T follicular helper cell (primary cell): Measurements from ENCODE around the gene ULK1.
"Not testable (repeated sequence)": the region's sequence is repeated elsewhere in the genome, so short reads cannot be mapped to it uniquely, and the experiment has no call there.

Experiments
- DNase-seq: peaks from one replicate; pipeline ENCODE4 v3.0.0-alpha.2; 2020; ENCODE audit warnings: low read depth

ULK1 gene

DNA sequence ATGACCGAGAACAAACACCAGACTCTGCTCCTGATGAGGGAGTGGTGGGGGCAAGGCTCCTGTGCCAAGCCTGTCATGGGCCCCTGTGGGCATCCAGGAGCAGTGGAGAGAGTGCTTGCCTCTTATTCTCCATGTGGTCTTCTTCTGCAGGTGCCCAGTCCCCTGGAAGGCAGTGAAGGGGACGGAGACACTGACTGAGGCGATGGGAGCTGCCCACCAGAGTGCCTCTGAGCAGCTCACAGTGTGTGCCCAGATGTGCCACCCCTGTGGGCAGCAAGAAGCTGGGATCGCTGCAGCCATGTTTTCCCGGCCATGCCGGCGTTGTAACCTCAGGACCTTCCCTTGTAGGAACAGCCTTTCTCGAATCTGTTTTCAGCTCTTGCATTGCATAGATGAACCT, 49.0 kb downstream of the ULK1 start:
- DNase-seq: no peak

DNA sequence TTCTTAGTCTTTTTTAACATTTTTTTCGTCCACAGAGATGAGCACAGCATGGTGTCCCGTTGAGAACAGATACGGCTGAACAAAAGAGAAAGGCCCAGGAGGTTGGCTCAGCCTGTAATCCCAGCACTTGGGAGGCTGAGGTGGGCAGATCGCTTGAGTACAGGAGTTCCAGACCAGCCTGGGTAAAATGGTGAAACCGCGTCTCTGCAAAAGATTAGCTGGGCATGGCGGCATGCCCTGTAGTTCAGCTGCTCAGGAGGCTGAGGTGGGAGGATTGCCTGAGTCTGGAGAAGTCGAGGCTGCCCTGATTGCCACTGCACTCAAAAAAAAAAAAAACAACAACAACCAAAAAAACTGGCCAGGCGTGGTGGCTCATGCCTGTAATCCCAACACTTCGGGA, 49.5 kb downstream of the ULK1 start:
- DNase-seq: no peak

DNA sequence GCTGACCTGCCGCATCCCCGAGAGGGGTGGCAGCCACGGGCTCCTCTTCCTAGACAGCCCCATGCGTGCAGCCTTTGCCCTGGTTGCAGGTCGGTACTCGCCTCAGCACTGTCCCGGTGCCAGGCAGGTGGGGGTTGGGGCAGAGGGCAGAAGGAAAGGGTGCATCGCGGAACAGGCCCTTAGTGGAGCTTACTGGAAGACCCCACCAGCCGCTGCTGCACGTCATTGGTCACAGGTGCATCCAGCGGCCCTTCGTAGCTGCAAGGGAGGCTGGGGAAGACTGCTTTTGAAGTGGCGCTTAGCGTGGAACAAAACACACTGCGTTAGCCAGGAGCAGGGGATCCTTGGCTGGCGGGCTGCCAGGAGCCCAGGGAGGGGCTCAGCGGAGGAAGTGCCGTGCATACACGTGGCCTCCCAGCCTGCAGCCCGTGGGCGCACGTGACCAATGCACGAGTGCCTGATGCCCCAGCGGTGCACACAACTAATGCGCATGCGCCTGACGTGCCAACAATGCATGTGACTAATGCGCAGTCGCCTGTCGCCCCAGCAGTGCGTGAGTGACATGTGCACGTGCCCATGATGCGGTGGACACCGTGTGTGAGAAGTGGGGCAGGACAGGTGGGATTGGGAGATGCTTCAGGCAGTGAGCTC, 50.3 kb downstream of the ULK1 start:
- no peak for DNase-seq

DNA sequence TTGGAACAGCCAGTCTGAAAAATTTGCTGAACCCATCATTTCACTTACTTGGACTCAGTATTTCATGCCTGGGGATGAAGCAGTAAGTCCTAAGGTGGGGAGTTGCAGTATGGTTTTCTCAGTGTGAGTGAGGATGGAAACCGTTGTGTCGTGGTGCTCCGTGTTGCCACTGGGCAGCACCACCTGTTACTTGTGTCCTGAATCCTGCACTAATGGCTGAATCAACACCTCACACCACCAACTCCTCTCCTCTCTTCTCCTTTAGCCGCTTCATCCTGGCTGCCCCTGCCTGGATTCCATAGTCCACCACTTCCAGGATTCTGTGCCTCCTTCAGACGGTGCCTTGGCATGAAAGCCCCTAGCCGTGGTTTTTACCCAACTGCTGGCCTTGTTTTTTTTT, 52.3 kb downstream of the ULK1 start:
- DNase-seq: no peak

DNA sequence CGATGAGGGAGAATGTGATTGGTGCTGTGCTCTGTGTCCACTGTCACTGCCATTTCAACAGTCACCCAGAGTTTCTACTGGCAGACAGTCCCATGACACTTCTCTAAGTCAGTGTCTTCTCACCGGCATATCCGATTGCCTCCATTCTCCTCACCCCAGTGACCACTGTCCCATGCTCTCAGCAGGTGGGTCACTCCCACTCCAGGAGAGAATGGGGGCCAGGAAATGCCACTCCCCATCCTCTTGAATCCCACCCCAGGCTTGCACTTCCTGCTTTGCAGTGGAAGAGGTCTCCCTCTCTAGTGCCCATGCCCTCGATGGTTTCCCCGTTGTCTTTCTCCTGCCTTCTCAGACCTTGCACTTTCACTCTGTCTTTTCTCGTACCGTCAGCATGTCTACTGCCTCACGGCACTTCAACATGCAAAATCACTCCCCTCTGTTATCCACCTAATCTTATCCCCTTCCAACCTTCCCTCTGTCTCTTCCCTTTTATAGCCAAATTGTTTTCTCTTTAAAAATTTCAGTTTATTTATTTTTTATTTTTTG, 53.1 kb downstream of the ULK1 start:
- DNase-seq: no peak

DNA sequence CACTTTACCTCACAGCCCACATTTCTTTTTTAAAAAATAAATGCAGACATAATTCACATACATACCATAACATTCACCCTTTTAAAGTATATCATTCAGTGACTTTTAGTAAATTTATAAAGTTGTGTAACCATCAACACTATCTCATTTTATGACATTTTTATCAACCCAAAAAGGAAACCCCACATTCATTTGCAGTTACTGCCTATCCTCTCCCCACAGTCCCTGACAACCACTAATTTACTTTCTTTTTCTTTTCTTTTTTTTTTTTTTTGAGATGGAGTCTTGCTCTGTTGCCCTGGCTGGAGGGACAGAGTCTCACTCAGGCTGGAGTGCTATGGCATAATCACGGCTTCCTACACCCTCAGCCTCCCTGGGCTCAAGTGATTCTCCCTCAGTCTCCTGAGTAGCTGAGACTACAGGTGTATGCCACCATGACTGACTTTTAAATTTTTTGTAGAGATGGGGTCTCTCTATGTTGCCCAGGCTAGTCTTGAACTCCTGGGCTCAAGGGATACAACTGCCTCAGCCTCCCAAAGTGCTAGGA, 53.8 kb downstream of the ULK1 start:
- no peak for DNase-seq

DNA sequence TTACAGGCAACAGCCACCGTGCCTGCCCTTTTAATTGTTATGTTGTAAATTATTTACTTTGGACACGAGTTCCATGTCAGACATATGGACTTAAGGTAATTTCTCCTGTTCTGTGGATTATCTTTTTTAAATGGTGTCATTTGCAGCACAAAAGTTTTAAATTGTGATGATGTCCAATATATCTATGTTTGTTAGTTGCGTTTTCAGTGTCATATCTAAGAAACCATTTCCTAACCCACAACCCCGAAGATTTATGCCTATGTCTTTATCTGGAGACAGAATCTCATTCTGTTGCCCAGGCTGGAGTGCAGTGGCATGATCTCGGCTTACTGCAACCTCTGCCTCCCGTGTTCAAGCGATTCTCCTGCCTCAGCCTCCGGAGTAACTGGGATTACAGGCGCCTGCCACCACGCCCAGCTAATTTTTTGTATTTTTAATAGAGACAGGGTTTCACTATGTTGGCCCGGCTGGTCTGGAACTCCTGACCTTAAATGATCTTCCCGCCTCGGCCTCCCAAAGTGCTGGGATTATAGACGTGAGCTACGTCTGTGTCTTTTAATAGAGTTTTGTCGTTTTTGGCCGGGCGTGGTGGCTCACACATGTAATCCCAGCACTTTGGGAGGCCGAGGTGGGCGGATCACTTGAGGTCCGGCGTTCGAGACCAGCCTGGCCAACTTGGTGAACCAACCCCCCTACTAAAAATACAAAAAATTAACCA, 54.5 kb downstream of the ULK1 start:
- DNase-seq: not testable (repeated sequence)

DNA sequence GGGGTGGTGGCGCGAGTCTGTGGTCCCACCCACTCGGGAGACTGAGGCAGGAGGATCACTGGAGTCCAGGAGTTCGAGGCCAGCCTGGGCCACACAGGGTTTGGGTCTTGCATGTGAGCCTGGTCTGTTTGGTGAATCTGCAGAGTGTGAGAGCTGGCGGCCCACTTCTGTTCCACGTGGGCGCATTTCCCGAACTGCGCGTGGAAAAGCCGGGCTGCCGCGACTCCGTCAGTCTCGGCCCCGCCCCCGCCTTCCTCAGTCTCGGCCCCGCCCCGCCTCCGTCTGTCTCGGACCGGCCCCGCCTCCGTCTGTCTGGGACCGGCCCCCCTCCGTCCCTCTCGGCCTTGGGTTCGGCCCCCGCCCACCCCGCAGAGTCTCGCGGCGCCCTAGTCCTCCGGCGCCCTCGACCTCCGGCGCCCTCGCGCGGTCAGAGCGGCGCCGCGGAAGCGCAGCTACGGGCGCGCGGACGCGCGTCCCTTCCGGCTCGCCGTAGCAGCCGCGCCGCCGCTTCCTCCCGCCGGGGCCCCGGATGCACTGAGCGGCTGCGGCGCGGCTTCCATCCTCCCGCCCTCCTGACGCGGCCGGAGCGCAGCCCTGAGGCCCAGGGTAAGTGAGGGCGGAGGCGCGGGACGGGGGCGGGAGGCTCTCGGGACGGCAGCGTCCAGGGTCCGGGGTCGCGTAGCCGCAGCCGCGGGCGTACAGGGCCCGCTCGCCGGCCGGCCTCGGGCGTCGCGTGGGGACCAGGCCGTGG, 55.2 kb downstream of the ULK1 start, which contains the start of gene EP400:
TSS of gene EP400 (plus strand) at position 512 of the 751 bp plus-strand sequence. CDS start 10,678 bp downstream, outside the sequence.
- DNase-seq: peak; percentile 89

DNA sequence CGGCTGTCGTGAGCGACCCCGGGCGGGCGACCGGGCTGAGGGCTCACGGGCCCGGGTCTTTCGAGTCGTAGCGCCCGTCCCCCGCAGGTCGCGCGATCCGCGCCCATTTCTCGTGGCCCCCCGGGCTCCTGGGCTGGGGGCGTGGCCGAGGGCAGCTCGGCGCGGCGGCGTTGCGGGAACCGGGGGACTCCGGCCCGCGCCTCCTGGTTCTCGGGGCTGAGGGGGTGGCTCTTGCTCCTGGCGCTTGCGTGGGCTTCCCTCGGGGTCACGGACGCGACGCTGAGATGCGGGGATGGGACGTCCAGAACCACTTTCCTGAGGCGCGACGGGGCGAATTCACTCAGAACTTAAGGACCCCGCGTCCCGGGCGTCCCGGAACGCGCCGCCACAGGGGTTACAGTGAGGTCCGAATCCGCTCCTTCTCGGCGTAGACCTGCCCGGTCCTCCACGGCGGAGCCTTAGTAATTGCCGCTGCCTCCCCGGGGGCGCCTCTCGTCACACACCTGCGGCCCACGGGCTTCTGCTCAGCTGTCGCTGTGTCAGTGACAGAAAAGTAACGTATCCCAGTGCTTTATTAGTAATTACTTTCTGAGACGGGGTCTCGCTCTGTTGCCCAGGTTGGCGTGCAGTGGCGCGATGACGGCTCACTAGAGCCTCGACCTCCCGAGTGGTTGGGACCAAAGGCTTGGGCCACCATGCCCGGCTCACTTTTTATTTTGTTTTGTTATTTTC, 55.9 kb downstream of the ULK1 start:
- peak; percentile 28 for DNase-seq

DNA sequence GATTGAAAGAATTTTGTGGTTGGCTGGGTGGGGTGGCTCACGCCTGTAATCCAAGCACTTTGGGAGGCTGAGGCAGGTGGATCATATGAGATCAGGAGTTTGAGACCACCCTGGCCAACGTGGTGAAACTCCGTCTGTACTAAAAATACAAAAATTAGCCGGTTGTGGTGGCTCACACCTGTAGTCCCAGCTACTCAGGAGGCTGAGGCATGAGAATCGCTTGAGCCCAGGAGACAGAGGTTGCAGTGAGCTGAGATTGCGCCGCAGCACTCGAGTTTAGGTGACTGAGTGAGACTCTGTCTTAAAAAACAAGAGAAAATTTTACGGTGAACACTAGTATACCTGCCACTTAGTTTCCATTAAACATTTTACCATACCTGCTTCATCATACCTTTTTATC, 59.4 kb downstream of the ULK1 start:
- not testable (repeated sequence) for DNase-seq

DNA sequence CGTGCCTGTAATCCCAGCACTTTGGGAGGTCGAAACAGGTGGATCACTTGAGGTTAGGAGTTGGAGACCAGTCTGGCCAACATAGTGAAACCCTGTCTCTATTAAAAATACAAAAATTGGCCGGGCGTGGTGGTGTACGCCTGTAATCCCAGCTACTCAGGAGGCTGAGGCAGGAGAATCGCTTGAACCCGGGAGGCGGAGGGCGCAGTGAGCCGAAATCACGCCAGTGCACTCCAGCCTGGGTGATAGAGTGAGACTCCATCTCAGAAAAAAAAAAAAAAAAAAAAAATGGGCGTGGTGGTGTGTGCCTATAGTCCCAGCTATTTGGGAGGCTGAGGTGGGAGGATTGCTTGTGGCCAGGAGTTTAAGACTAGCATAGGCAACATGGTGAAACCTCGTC, 60.0 kb downstream of the ULK1 start:
- DNase-seq: not testable (repeated sequence)

DNA sequence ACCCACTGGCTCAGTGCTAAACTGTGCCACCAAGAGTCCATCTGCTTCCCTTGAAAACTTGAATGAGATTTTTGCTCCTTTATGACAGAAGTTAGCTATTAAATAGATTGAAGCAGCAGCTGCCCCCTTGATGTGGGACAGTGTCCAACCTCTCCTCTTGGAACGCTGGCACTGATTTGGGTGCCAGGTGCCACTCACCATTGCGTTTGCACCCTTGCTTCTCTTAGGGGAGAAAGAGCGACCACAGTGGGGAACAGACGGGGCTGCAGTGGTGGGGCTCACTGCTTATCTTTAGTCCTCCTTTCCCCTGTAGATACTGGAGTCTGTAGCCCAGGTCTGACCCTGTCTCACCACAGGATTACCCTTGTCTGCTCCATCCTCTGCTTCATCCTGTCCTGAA, 64.7 kb downstream of the ULK1 start:
- DNase-seq: no peak

DNA sequence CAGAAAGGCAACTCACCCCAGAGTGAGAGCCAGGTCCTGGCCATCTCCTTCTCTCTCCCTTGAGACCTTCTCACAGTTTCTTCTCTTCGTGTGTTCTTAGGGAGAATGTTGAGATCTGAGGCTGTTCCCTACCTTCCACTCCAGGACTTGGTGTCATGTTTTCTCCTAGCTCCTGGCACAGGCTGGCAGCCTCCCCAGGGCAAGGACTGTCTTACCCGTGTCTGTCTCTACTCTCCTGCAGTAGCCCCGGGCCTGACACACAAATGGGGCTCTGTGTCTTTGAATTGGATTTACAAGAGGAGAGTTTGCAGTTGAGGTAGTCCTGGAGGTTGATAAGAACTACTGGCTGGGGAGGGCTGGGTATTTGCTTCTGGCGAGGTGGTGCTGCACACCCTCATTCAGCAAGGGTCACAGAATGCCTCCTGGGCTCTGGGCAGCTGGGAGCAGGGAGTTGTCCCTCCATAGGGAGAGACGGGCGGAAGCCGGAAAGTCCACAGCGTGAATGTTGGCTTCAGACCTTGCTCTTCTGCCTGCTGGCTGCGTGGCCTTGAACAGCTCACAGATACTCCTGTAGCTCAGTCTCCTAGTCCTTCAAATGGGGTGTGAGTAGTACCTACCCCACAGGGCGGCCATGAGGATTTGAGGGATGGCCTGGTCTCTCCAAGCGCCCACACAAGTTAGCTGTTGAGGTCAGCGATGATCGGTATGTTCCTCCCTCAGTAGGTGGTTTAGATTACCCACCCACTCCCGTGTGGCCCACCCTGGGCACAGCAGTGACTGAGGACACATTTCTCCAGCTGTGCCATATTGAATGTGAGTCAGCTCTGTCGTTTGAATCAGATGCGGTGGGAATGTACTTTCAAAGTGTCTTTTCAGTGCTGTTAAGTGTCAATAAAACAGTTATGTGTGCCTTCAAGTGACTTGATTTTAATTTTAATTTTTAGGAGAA, 65.5 kb downstream of the ULK1 start:
- DNase-seq: no peak

DNA sequence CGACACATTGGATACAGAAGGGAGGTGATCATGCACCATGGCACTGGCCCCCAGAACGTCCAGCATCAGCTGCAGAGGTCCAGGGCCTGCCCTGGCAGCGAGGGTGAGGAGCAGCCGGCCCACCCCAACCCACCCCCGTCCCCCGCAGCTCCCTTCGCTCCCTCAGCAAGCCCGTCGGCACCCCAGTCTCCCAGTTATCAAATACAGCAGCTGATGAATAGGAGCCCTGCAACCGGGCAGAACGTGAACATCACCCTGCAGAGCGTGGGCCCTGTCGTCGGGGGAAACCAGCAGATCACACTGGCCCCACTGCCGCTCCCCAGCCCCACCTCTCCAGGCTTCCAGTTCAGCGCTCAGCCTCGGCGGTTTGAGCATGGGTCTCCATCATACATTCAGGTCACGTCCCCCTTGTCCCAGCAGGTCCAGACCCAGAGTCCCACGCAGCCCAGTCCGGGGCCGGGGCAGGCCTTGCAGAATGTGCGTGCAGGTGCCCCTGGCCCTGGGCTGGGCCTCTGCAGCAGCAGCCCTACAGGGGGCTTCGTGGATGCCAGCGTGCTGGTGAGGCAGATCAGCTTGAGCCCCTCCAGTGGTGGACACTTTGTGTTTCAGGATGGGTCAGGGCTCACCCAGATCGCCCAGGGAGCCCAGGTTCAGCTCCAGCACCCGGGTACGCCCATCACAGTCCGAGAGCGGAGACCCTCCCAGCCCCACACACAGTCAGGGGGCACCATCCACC, 66.3 kb downstream of the ULK1 start:
- DNase-seq: not testable (repeated sequence)

DNA sequence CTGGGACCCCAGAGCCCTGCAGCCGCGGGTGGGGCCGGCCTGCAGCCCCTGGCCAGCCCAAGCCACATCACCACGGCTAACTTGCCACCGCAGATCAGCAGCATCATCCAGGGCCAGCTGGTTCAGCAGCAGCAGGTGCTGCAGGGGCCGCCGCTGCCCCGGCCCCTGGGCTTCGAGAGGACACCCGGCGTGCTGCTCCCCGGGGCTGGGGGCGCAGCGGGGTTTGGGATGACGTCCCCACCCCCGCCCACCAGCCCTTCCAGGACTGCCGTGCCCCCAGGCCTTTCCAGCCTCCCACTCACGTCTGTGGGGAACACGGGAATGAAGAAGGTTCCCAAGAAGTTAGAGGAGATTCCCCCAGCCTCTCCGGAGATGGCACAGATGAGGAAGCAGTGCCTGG, 66.9 kb downstream of the ULK1 start:
- not testable (repeated sequence) for DNase-seq

DNA sequence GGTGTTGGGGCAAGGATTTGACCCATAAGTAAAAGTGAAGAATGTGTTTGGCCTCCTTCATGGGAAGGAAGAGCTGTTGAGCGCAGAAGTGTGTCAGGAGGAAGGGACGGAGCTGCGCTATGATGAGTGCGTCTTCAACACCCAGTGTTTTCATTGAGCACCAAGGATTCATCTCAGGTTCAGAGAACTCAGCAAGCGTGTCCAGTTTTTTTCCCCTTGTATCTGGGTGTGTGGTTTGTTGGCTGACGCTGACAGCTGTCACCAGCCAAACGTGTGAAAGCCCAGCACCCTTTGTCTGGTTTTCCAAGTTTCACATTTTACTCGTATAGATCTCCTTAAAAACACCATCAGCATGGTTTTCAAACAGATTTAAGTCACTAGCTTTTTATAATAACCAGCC, 67.6 kb downstream of the ULK1 start:
- no peak for DNase-seq

DNA sequence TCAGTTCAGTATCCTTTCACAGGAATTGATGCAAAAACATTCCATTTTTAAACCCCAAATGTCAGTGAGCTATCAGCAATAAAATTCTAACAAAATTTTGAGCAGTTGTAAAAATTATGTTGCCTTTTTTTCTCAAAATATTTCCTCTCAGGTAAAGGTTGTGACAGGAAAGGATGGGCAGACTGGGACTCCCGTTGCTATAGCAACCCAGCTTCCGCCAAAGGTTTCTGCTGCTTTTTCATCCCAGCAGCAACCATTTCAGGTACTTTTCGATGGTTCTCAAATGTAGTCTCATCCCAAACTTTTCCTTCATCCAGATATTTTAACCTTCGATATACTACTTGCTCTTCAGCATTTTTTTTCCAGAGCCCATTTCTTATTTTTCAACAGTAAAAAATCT, 69.0 kb downstream of the ULK1 start:
- no peak for DNase-seq

DNA sequence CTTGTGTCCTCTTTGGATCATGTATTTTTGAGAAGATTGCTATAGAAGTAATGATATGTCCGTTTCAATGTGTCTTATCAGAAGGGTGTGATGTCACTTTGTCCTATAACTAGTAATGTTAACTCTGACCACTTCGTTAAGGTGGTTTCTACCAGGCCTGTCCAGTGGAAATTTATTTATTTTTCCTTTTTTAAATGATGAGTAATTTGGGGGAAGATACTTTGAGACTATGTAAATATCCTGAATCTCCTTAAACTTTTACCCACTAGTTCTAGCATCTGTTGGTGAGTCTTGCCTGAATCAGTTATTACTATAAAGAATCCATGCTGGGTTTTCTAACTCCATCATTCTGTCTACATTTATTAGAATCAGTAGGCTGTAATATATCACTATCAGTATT, 70.7 kb downstream of the ULK1 start:
- DNase-seq: no peak

DNA sequence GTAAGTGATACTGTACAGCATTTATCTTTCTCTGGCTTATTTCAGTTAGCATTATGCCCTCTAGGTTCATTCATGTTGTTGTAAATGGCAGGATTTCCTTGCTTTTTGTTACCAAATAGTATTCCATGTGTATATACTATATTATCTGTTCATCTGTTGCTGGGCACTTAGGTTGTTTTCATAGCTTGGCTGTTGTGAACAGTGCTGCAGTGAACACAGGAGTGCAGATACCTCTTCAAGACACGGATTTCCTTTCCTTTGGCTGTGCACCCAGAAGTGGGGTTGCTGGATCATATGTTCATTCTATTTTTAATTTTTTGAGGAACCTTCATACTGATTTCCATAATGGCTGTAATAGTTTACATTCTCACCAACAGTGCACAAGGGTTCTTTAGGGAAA, 76.8 kb downstream of the ULK1 start:
- DNase-seq: no peak
